Measurements from ENCODE around the gene PTPN7.

DNA sequence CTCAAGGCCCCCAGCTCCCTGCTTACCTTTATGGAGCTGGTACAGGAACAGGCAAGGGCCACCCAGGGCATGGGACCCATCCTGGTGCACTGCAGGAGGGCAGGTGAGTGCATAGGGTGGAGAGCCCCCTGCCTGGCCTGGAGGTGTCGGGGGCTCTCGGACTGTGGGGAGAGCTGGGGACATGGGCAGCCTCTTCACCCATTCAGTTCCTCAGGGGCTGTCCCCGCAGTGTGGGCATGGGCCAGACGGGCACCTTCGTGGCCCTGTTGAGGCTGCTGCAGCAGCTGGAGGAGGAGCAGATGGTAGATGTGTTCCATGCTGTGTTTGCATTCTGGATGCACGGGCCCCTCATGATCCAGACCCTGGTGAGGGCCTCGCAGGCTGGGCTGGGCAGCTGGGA lies 25.9 kb upstream of the PTPN7 start:
- no peak for TF ChIP-seq CTCF (IDR thresholded peaks at IDR 0.05)
- no peak for TF ChIP-seq ZFX (IDR thresholded peaks at IDR 0.05; ENCODE audit: borderline replicate concordance)

Data from 22Rv1 (cell line).